Vagina (tissue), 2 donors: ENCODE data around the gene CACNA1I.

Experiments
- POLR2AphosphoS5 ChIP-seq, 2 donors: sonication (generic); formaldehyde crosslinking; IDR thresholded peaks; one replicate each; pipeline ENCODE4 v1.9.0; 2017; ENCODE audit warnings: antibody characterized with exemption in 2 of 2, mild to moderate bottlenecking in 2 of 2, low read depth in 1 of 2; ENCODE audit not compliant: insufficient read depth in 1 of 2
- TF ChIP-seq, protein P1 (sequence below), 3 experiments: fragments of 450-650 bp in 2 of 3; fragments of 200-600 bp in 1 of 3; sonication (generic) in 1 of 3; IDR thresholded peaks; one replicate each; pipeline ENCODE4 v1.5.1; 2017 to 2019; ENCODE audit warnings: antibody characterized with exemption in 3 of 3, mild to moderate bottlenecking in 2 of 3, moderate library complexity in 2 of 3

DNA sequence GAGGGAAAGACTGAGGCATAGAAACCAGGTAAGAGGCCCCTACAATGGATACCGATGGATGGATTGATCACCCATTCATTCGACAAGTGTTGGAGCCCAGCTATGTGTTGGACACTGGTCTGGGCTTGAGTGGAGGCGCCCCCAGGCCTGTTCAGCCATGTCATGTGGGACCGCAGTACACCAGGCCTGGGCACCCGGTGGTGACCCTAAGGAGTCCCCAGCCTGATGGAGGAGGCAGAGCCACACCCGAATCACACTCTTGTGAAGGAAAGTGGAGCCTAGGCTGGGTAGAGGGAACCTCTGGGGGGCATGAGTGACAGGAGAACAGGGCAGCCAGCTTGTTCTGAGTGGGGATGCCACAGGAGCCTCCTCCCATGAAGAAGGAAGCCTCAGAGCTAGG, 10.2 kb downstream of the CACNA1I start:
- no peak for TF ChIP-seq POLR2AphosphoS5 (IDR thresholded peaks at IDR 0.05; ENCODE audit: insufficient read depth in 1 of 2, low read depth in 1 of 2)
- TF ChIP-seq, protein P1, sequence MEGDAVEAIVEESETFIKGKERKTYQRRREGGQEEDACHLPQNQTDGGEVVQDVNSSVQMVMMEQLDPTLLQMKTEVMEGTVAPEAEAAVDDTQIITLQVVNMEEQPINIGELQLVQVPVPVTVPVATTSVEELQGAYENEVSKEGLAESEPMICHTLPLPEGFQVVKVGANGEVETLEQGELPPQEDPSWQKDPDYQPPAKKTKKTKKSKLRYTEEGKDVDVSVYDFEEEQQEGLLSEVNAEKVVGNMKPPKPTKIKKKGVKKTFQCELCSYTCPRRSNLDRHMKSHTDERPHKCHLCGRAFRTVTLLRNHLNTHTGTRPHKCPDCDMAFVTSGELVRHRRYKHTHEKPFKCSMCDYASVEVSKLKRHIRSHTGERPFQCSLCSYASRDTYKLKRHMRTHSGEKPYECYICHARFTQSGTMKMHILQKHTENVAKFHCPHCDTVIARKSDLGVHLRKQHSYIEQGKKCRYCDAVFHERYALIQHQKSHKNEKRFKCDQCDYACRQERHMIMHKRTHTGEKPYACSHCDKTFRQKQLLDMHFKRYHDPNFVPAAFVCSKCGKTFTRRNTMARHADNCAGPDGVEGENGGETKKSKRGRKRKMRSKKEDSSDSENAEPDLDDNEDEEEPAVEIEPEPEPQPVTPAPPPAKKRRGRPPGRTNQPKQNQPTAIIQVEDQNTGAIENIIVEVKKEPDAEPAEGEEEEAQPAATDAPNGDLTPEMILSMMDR (IDR thresholded peaks at IDR 0.05) = no peak
